SU-DHL-6 (cell line): ENCODE data around the gene TET3.

Source experiments
- H2AFZ ChIP-seq: fragments of 200-600 bp; sonication (generic); 2 replicates; pipeline ENCODE4 v1.6.1; 2014; ENCODE audit warnings: low read depth, mild to moderate bottlenecking, moderate library complexity, mixed read lengths, antibody characterized with exemption, low read length; ENCODE audit not compliant: severe bottlenecking
- H3F3A ChIP-seq: fragments of 200-600 bp; shearing (Covaris generic); 2 replicates; pipeline ENCODE4 v1.6.0; 2016; ENCODE audit warnings: antibody characterized with exemption, mild to moderate bottlenecking; ENCODE audit not compliant: insufficient read depth
- H3K27ac ChIP-seq: fragments of 200-600 bp; sonication (generic); 2 replicates; pipeline ENCODE4 v1.5.1; 2016; ENCODE audit warnings: low read depth, mild to moderate bottlenecking, low read length, moderate library complexity, mixed read lengths
- H3K27me3 ChIP-seq: fragments of 200-600 bp; sonication (generic), shearing (Covaris generic); 2 replicates; pipeline ENCODE4 v1.6.0; 2014; ENCODE audit warnings: mild to moderate bottlenecking, low read length
- H3K36me3 ChIP-seq: fragments of 200-600 bp; sonication (generic); 2 replicates; pipeline ENCODE4 v1.6.1; 2014; ENCODE audit warnings: mild to moderate bottlenecking, low read length, mixed read lengths
- H3K4me2 ChIP-seq: fragments of 300-600, 200-600 bp; shearing (Covaris generic), sonication (generic); 2 replicates; pipeline ENCODE4 v1.6.0; 2014; ENCODE audit warnings: low read length, low read depth, mild to moderate bottlenecking; ENCODE audit not compliant: poor library complexity, severe bottlenecking
- H3K4me3 ChIP-seq: fragments of 200-600 bp; sonication (generic); 2 replicates; pipeline ENCODE4 v1.5.1; 2014; ENCODE audit warnings: antibody characterized with exemption, low read length, mild to moderate bottlenecking, mixed read lengths; ENCODE audit not compliant: insufficient read depth, poor library complexity, severe bottlenecking
- H3K79me2 ChIP-seq: fragments of 200-600 bp; sonication (generic); 2 replicates; pipeline ENCODE4 v1.6.1; 2014; ENCODE audit warnings: mild to moderate bottlenecking, low read length, moderate library complexity; ENCODE audit not compliant: insufficient read depth
- H3K9ac ChIP-seq: fragments of 200-600 bp; sonication (generic); 2 replicates; pipeline ENCODE4 v1.7.0; 2014; ENCODE audit warnings: mild to moderate bottlenecking, low read length
- H3K9me2 ChIP-seq: fragments of 200-600 bp; sonication (generic); replicated peaks from 2 replicates; pipeline ENCODE4 v1.6.1; 2014; ENCODE audit warnings: low read length; ENCODE audit not compliant: insufficient read depth
- H3K9me3 ChIP-seq: fragments of 200-600 bp; sonication (generic); 2 replicates; pipeline ENCODE4 v1.6.1; 2014; ENCODE audit warnings: low read length, mixed read lengths; ENCODE audit not compliant: insufficient read depth
- H4K20me1 ChIP-seq: fragments of 200-600 bp; sonication (generic); 2 replicates; pipeline ENCODE4 v1.6.1; 2014; ENCODE audit warnings: low read depth, mild to moderate bottlenecking, antibody characterized with exemption, low read length, moderate library complexity, mixed read lengths
- EZH2phosphoT487 ChIP-seq: fragments of 200-600 bp; sonication (generic), shearing (Covaris generic); conservative IDR thresholded peaks from 2 replicates; pipeline ENCODE4 v1.6.1; 2018; ENCODE audit warnings: mild to moderate bottlenecking, antibody characterized with exemption, low read length, moderate library complexity, mixed read lengths
- TF ChIP-seq, protein P1 (sequence below): fragments of 200-600 bp; sonication (generic); IDR thresholded peaks from one replicate; pipeline ENCODE4 v1.5.1; 2017; ENCODE audit warnings: antibody characterized with exemption, mild to moderate bottlenecking, low read length, moderate library complexity; ENCODE audit not compliant: insufficient read depth, poor library complexity, severe bottlenecking

Gene TET3

DNA sequence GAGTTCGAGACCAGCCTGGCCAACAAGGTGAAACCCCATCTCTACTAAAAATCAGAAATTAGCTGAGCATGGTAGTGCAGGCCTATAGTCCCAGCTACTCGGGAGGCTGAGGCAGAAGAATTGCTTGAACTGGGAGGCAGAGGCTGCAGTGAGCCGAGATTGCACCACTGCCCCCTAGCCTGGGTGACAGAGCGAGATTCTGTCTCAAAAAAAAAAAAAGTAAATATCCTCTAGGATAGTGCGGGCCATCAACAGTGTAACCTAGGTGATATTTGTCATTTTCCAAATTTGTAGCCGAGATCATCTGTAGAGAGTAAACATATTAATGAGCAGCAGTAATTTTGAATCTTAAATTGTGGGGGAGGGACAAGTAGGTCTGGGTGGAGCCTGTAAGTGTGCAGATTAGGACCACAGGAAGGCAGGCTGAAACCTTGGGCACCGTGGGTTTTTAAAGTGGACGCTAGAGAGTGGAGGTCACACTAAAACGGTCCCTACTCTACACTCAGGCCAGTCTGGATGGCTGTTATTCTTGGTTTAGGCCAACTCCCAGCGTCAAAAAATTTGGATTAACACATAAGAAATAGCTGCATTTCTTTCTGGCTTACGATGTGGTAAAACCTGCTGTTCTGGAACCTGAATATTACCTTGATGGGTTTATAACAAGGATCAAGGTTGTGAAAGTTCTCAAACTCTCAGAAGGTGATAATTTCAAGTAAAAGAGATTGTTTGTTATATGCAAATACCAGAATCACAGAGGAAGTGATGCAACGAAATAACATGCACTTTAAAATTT lies 22.7 kb upstream of the TET3 start:
- H3K4me3 ChIP-seq, result no peak overlapping the region
- no peak overlapping the region for H3K9ac ChIP-seq
- H3K36me3 ChIP-seq, result no peaks in the 10 kb centered on the region; the same call in 1 of the 2 replicates
- TF ChIP-seq EZH2phosphoT487, result no peak
- TF ChIP-seq, protein P1, sequence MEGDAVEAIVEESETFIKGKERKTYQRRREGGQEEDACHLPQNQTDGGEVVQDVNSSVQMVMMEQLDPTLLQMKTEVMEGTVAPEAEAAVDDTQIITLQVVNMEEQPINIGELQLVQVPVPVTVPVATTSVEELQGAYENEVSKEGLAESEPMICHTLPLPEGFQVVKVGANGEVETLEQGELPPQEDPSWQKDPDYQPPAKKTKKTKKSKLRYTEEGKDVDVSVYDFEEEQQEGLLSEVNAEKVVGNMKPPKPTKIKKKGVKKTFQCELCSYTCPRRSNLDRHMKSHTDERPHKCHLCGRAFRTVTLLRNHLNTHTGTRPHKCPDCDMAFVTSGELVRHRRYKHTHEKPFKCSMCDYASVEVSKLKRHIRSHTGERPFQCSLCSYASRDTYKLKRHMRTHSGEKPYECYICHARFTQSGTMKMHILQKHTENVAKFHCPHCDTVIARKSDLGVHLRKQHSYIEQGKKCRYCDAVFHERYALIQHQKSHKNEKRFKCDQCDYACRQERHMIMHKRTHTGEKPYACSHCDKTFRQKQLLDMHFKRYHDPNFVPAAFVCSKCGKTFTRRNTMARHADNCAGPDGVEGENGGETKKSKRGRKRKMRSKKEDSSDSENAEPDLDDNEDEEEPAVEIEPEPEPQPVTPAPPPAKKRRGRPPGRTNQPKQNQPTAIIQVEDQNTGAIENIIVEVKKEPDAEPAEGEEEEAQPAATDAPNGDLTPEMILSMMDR, result no peak
- no peaks in the 10 kb centered on the region for H3K9me3 ChIP-seq
- H3K27me3 ChIP-seq, result no peaks in the 10 kb centered on the region
- H3K4me2 ChIP-seq, result no peak overlapping the region
- H3K27ac ChIP-seq, result no peak overlapping the region
- no peaks in the 10 kb centered on the region for H3K79me2 ChIP-seq
- no peak overlapping the region for H2AFZ ChIP-seq
- no peaks in the 10 kb centered on the region for H3K9me2 ChIP-seq
- H3F3A ChIP-seq, result no peaks in the 10 kb centered on the region
- no peaks in the 10 kb centered on the region for H4K20me1 ChIP-seq

DNA sequence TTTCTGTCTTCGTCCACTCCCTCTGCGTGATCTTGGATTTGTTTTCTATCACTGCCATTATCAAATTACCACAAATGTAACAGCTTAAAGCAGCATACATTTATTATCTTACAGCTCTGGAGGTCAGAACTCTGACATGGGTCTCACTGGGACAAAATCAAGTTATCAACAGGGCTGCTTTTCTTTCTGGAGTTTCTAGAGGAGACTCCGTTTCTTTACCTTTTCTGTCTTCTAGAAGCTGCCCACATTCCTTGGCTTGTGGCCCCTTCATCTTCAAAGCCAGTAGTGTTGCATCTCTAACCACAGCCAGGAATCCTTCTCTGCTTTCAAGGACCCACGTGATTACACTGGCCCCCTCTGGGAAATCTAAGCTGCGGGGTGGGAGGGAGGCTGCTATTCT lies 21.9 kb upstream of the TET3 start:
- no peaks in the 10 kb centered on the region for H3K9me2 ChIP-seq
- no peaks in the 10 kb centered on the region for H3K79me2 ChIP-seq
- no peaks in the 10 kb centered on the region for H3K27me3 ChIP-seq
- no peak overlapping the region for H3K4me3 ChIP-seq
- TF ChIP-seq EZH2phosphoT487, result no peak
- TF ChIP-seq, protein P1, result no peak
- H3K4me2 ChIP-seq, result no peak overlapping the region
- no peak overlapping the region for H2AFZ ChIP-seq
- no peaks in the 10 kb centered on the region for H3K9me3 ChIP-seq
- no peaks in the 10 kb centered on the region for H3F3A ChIP-seq
- no peaks in the 10 kb centered on the region for H4K20me1 ChIP-seq
- H3K9ac ChIP-seq, result no peak overlapping the region
- H3K27ac ChIP-seq, result no peak overlapping the region
- no peaks in the 10 kb centered on the region; the same call in 1 of the 2 replicates for H3K36me3 ChIP-seq

DNA sequence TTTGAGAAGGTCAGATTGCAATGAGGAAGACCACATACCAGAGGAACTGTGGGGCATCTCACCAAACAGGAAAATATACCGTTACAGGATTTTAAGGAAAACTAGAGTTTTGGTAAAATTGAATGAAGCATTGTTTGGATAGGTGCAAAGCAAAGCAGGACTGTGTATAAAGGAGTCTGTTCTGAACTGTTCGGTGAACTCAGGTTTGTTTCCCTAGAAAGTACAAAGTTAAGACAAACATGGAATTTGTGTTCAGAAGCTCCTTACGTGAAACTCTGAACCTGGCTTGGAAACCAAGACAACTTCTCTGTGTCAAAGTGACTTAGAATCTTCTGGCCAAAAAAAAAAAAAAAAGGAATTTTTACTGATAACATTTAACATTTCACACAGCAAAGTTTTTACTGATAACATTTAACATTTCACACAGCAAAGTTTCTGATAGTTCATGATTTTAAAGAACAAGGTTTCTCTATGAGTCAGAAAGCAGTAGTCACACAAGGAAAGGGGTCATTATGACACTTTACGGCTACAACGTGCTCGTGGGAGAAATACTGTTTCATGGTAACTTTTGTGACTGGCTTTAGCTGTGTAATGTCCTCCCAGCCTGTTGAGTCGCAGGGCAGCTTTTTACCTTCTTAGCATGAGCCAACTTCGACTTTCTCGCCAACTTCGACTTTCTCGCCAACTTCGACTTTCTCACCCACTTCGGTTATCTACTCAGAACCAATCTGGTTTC lies 21.2 kb upstream of the TET3 start:
- H2AFZ ChIP-seq, result no peak overlapping the region
- no peak overlapping the region for H3K9ac ChIP-seq

More for the DNA sequence above, 21.2 kb upstream of the TET3 start:
- no peaks in the 10 kb centered on the region for H3K9me3 ChIP-seq
- no peaks in the 10 kb centered on the region; the same call in 1 of the 2 replicates for H3K36me3 ChIP-seq
- H3K4me3 ChIP-seq, result no peak overlapping the region
- H3K9me2 ChIP-seq, result no peaks in the 10 kb centered on the region
- H3F3A ChIP-seq, result no peaks in the 10 kb centered on the region
- H3K4me2 ChIP-seq, result no peak overlapping the region
- H4K20me1 ChIP-seq, result no peaks in the 10 kb centered on the region
- H3K79me2 ChIP-seq, result no peaks in the 10 kb centered on the region
- H3K27ac ChIP-seq, result no peak overlapping the region
- TF ChIP-seq, protein P1, result no peak
- TF ChIP-seq EZH2phosphoT487, result no peak
- H3K27me3 ChIP-seq, result no peaks in the 10 kb centered on the region
